ENCODE measurements around the gene CLEC1B. TPM values are rescaled to one million over a fixed set of nuclear protein-coding genes. Genes with fewer than 3 reads are reported as not detected.

CLEC1B gene
- total and polyA plus RNA-seq, 2 of the 13 experiments (the other 11 are each of a cell fraction or from before 2014, with no cell fraction given), result not detected

- in situ Hi-C loops (cut with HindIII; ENCODE audit: extremely low pct_ligation_motif_present, low pct_unique_long_range_greater_than_20kb), result no loop called here
- Histone ChIP-seq H3K27ac (ENCODE audit: extremely low read length, insufficient read depth, low read length) (no peak overlapping the region), H3K9me3 (ENCODE audit: low read length) (no peaks in the 10 kb centered on the region), H3K4me2 (ENCODE audit: low read depth, low read length) (no peak overlapping the region), H3K4me1 (ENCODE audit: insufficient read depth, low read length) (no peaks in the 10 kb centered on the region), H3K9ac (ENCODE audit: insufficient read depth, low read depth, low read length) (no peak overlapping the region), H2AFZ (ENCODE audit: low read length) (no peak overlapping the region), H3K27me3 (ENCODE audit: control insufficient read depth in 1 of 2, insufficient read depth in 2 of 2, low read length in 2 of 2) (peaks cover 0 to 9% of the 10 kb centered on the region in 2 experiments; a peak in 2 of 5 replicates), H4K20me1 (ENCODE audit: insufficient read depth, low read length) (no peaks in the 10 kb centered on the region), H3K79me2 (ENCODE audit: insufficient read depth, low read length) (no peaks in the 10 kb centered on the region), H3K36me3 (replicated peaks in 1 of 2; ENCODE audit: control insufficient read depth in 1 of 2, insufficient read depth in 2 of 2, low read length in 2 of 2) (no peaks in the 10 kb centered on the region), H3K4me3 (replicated peaks in 1 of 3; ENCODE audit: insufficient read depth in 1 of 3, low read depth in 2 of 3, low read length in 3 of 3) (no peak overlapping the region)
- ChIA-PET POLR2A (no interaction called here), CTCF (ENCODE audit: low intra/inter-chr PET ratio, low total read pairs) (no interaction called here)
- ATAC-seq, result no peak
- no TSS peak for BruUV-seq (replicated peaks)
- DNase-seq (ENCODE audit: low spot score), result no peak
- TF ChIP-seq, protein P1, sequence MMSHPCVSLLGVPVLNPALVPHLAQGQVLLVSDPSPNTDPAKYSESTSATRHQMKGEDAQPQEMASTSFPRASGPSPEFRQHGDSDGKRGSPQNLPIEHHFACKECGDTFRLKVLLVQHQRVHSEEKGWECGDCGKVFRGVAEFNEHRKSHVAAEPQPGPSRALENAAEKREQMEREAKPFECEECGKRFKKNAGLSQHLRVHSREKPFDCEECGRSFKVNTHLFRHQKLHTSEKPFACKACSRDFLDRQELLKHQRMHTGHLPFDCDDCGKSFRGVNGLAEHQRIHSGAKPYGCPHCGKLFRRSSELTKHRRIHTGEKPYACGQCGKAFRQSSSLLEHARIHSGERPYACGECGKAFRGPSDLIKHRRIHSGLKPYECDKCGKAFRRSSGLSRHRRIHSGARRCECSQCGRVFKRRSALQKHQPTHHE (CRISPR knock-in tag; IDR thresholded peaks at IDR 0.05; ENCODE audit: borderline replicate concordance), result no peak
- TF ChIP-seq SNRNP70 (IDR thresholded peaks at IDR 0.05; ENCODE audit: low read depth, low read length) (no peak), TP53 (CRISPR knock-in tag; conservative IDR thresholded peaks at IDR 0.05) (no peak), NR3C1 (CRISPR knock-in tag; IDR thresholded peaks at IDR 0.05) (no peak), HOXA3 (CRISPR knock-in tag; IDR thresholded peaks at IDR 0.05) (no peak), ATF3 (CRISPR knock-in tag; IDR thresholded peaks at IDR 0.05) (no peak), ZHX2 (IDR thresholded peaks at IDR 0.05; ENCODE audit: low read depth) (no peak), ZHX2 (CRISPR knock-in tag; IDR thresholded peaks at IDR 0.05; ENCODE audit: borderline replicate concordance) (no peak), NCOA1 (CRISPR knock-in tag; IDR thresholded peaks at IDR 0.05) (no peak), RBM22 (optimal IDR thresholded peaks at IDR 0.05; ENCODE audit: low read length) (no peak), ZGPAT (CRISPR knock-in tag; IDR thresholded peaks at IDR 0.05) (no peak), POGZ (CRISPR knock-in tag; IDR thresholded peaks at IDR 0.05) (no peak), ONECUT2 (CRISPR knock-in tag; IDR thresholded peaks at IDR 0.05) (no peak), ZNF510 (CRISPR knock-in tag; IDR thresholded peaks at IDR 0.05; ENCODE audit: low read depth) (no peak), ZFP36 (IDR thresholded peaks at IDR 0.05; ENCODE audit: borderline replicate concordance, low read depth, low read length, partially characterized antibody) (no peak), HIC2 (CRISPR knock-in tag; IDR thresholded peaks at IDR 0.05; ENCODE audit: low read depth) (no peak)
- intact Hi-C loops (cut with micrococcal nuclease; ENCODE audit: unreplicated experiment), result no loop called here
- FAIRE-seq, result no peak
- 16% methylated on average over 3 of the region's 3 CpGs for WGBS (ENCODE audit: low lambda C conversion rate)
These were observed 28.4 kb upstream of the CLEC1B start for GRCh38 chr12:10027311-10027710.

Measured in HepG2 (cell line).